ENCODE data around the gene ZNF30.

Gene ZNF30

GRCh38 chr19:34982275-34982674 is 55.6 kb downstream of the ZNF30 start:
- Histone ChIP-seq H3K4me3 (replicated peaks; ENCODE audit: insufficient read depth, low read length) (no peak overlapping the region), H3K27me3 (ENCODE audit: insufficient read depth, poor library complexity, severe bottlenecking) (no peaks in the 10 kb centered on the region), H3K27ac (replicated peaks) (no peak overlapping the region)
- no peak for DNase-seq (ENCODE audit: low read depth in 1 of 2, low spot score in 1 of 2)
- TF ChIP-seq, protein P1, sequence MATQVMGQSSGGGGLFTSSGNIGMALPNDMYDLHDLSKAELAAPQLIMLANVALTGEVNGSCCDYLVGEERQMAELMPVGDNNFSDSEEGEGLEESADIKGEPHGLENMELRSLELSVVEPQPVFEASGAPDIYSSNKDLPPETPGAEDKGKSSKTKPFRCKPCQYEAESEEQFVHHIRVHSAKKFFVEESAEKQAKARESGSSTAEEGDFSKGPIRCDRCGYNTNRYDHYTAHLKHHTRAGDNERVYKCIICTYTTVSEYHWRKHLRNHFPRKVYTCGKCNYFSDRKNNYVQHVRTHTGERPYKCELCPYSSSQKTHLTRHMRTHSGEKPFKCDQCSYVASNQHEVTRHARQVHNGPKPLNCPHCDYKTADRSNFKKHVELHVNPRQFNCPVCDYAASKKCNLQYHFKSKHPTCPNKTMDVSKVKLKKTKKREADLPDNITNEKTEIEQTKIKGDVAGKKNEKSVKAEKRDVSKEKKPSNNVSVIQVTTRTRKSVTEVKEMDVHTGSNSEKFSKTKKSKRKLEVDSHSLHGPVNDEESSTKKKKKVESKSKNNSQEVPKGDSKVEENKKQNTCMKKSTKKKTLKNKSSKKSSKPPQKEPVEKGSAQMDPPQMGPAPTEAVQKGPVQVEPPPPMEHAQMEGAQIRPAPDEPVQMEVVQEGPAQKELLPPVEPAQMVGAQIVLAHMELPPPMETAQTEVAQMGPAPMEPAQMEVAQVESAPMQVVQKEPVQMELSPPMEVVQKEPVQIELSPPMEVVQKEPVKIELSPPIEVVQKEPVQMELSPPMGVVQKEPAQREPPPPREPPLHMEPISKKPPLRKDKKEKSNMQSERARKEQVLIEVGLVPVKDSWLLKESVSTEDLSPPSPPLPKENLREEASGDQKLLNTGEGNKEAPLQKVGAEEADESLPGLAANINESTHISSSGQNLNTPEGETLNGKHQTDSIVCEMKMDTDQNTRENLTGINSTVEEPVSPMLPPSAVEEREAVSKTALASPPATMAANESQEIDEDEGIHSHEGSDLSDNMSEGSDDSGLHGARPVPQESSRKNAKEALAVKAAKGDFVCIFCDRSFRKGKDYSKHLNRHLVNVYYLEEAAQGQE (IDR thresholded peaks at IDR 0.05; ENCODE audit: insufficient replicate concordance, low read depth): no peak
- no peak for TF ChIP-seq POLR2AphosphoS5 (IDR thresholded peaks at IDR 0.05; ENCODE audit: low read depth)

GRCh38 chr19:34983786-34984185 is 57.1 kb downstream of the ZNF30 start:
- Histone ChIP-seq H3K4me3 (replicated peaks; ENCODE audit: insufficient read depth, low read length) (no peak overlapping the region), H3K27ac (replicated peaks) (no peak overlapping the region), H3K27me3 (ENCODE audit: insufficient read depth, poor library complexity, severe bottlenecking) (no peaks in the 10 kb centered on the region)
- DNase-seq (ENCODE audit: low read depth in 1 of 2, low spot score in 1 of 2): no peak
- TF ChIP-seq, protein P2, sequence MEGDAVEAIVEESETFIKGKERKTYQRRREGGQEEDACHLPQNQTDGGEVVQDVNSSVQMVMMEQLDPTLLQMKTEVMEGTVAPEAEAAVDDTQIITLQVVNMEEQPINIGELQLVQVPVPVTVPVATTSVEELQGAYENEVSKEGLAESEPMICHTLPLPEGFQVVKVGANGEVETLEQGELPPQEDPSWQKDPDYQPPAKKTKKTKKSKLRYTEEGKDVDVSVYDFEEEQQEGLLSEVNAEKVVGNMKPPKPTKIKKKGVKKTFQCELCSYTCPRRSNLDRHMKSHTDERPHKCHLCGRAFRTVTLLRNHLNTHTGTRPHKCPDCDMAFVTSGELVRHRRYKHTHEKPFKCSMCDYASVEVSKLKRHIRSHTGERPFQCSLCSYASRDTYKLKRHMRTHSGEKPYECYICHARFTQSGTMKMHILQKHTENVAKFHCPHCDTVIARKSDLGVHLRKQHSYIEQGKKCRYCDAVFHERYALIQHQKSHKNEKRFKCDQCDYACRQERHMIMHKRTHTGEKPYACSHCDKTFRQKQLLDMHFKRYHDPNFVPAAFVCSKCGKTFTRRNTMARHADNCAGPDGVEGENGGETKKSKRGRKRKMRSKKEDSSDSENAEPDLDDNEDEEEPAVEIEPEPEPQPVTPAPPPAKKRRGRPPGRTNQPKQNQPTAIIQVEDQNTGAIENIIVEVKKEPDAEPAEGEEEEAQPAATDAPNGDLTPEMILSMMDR (IDR thresholded peaks at IDR 0.05; ENCODE audit: insufficient read depth, low read length): no peak
- TF ChIP-seq GABPA (IDR thresholded peaks at IDR 0.05; ENCODE audit: low read depth): no peak
- TF ChIP-seq, protein P1 (IDR thresholded peaks at IDR 0.05; ENCODE audit: insufficient replicate concordance, low read depth): no peak

DNA sequence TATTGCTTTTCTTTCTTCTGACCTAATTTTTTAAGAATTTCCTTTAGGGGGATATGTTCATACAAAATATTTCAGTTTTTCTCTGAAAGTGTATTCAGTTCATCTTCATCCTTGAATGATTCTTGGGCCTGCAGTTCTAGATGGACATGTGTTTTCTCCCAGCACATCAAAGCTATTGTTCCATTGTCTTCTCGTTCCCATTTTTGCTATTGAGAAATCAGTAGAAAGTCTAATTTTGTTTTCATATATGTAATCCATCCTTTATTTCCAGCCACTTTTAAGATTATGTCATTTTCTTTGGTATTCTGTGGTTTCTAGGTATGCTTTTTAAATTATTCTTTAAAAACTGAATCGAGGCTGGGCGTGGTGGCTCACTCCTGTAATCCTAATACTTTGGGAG is 57.6 kb downstream of the ZNF30 start:
- DNase-seq (ENCODE audit: low read depth in 1 of 2, low spot score in 1 of 2): no peak
- H3K27me3 ChIP-seq (ENCODE audit: insufficient read depth, poor library complexity, severe bottlenecking): no peaks in the 10 kb centered on the region
- H3K27ac ChIP-seq (replicated peaks): no peak overlapping the region
- TF ChIP-seq POLR2AphosphoS5 (IDR thresholded peaks at IDR 0.05; ENCODE audit: low read depth) (no peak), GABPA (IDR thresholded peaks at IDR 0.05; ENCODE audit: low read depth) (no peak), SPI1 (IDR thresholded peaks at IDR 0.05; ENCODE audit: borderline replicate concordance, low read depth) (no peak)
- TF ChIP-seq, protein P1 (IDR thresholded peaks at IDR 0.05; ENCODE audit: insufficient replicate concordance, low read depth): no peak
- TF ChIP-seq, protein P2 (IDR thresholded peaks at IDR 0.05; ENCODE audit: insufficient read depth, low read length): no peak
- no peak overlapping the region for H3K4me3 ChIP-seq (replicated peaks; ENCODE audit: insufficient read depth, low read length)
